Measurements from ENCODE around the gene CAMK1. TPM values are rescaled to one million over a fixed set of nuclear protein-coding genes. Genes with fewer than 3 reads are reported as not detected.

CAMK1 gene
- total RNA-seq, 2 experiments from 2014 or later: 33.5 to 35.7 TPM

DNA sequence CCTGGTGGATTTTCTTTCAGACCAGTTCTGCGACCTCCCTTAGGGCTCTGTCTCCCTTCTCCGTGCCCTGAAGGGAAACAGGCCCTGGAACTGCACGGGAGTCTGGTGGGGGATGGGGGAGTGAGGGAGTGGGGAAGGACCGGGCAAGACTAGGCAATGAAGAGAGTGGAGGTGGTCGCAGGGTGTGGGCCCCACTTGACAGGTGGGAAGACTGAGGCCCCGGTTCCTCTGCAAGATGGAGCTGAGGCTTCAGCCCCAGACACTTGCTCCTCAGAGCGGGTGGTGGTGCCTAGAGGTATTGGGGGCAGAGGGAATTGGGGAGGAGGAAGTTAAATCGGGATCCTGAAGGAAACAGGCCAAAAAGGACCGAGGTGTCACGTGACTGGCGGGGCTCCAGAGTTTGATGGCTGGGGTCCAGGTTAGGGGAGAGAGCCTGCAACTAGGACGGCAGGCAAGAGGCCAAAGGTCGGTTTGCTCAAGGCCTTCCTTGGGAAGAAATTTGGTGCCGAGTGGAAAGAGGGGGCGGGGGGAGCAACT, 597 bp upstream of the CAMK1 start:
- POLR2A ChIA-PET: interaction anchor here (0.6 to 4.7 kb wide), 2 partner anchors 22 to 100 kb away, joined by 3 to 23 read pairs; partner anchors contain the start of genes ARPC4 and TADA3
- ATAC-seq (peak; percentile 8), DNase-seq (no peak)
- no peaks in the 10 kb centered on the region for H3K9me3 Mint-ChIP-seq (ENCODE audit: insufficient read depth)
- H3K27ac Mint-ChIP-seq: peak overlapping the region; percentile 83
- no peaks in the 10 kb centered on the region for H3K27me3 Mint-ChIP-seq (ENCODE audit: low read depth)
- peaks cover 42% of the 10 kb centered on the region for H3K4me1 Mint-ChIP-seq (ENCODE audit: low read depth)
- peaks cover 14% of the 10 kb centered on the region for H3K36me3 Mint-ChIP-seq (ENCODE audit: low read depth)
- H3K4me3 Mint-ChIP-seq: peak overlapping the region; percentile 67
- CTCF ChIA-PET: interaction anchor here (1.0 kb wide), 1 partner anchor 23 kb away, joined by 4 read pairs; the partner anchor contains the start of gene ARPC4

DNA sequence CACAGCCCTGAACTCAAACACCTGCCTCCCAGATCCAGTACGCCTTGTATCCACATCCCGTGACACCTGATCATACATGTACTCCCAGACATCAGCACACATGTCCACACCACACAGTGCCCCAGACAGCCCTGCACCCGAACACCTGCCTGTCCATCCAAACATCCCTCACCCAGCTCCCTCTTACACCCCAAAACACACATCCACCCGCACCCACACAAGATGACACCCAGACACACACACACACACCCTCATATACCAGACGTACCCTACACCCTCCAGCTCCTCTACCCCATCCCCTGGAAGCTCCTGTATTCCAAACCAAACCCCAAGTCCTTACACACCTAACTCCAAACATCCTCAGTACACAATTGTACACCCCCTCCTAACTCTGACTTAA, 735 bp downstream of the CAMK1 start:
- Mint-ChIP-seq H3K4me3 (peak overlapping the region; percentile 79), H3K36me3 (ENCODE audit: low read depth) (peaks cover 18% of the 10 kb centered on the region), H3K4me1 (ENCODE audit: low read depth) (peaks cover 39% of the 10 kb centered on the region), H3K27ac (peak overlapping the region; percentile 68), H3K9me3 (ENCODE audit: insufficient read depth) (no peaks in the 10 kb centered on the region), H3K27me3 (ENCODE audit: low read depth) (no peaks in the 10 kb centered on the region)
- ATAC-seq (no peak), DNase-seq (no peak)
- CTCF ChIA-PET: interaction anchor here (0.9 to 1.5 kb wide), 3 partner anchors 13 to 42 kb away, joined by 3 to 4 read pairs (median 3); no protein-coding TSS in a partner anchor
- POLR2A ChIA-PET: interaction anchor here (4.7 kb wide), 1 partner anchor 23 kb away, joined by 23 read pairs; the partner anchor contains the start of genes ARPC4 and TADA3

DNA sequence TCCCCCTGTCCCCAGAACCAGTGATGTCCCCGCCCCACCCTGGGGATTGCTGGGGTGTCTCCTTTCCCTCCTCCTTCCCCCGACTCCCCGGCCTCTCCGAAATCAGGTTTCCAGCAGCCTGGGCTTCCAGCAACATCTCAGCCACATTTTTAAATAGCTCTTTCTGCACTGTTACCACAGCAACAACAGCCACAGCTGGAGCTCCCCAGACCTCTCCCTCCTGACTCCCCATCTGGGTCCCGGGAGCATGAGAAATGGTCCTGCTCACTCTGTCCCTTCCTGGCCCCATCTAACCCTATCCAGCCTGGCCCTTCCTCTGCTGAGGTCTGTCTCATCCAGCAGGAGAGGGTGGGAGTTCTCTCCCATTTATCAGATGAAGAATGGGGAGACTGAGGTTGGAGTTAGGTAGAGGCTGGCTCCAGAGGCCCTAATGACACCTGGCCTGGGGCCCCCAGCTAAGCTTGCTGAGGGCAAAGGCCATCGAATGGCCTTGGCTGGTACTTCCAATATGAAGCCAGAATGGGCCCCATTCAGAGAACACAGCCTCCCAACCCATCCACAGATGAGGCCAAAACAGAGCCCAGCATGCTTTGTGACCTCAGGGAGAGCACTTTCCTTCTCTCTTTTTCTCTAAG, 1.5 kb downstream of the CAMK1 start:
- ChIA-PET CTCF (interaction anchor here (1.0 to 1.5 kb wide), 2 partner anchors 14 to 41 kb away, joined by 3 to 4 read pairs; no protein-coding TSS in a partner anchor), POLR2A (interaction anchor here (4.7 kb wide), 1 partner anchor 24 kb away, joined by 23 read pairs; the partner anchor contains the start of genes ARPC4 and TADA3)
- no peak for ATAC-seq
- Mint-ChIP-seq H3K9me3 (ENCODE audit: insufficient read depth) (no peaks in the 10 kb centered on the region), H3K4me1 (ENCODE audit: low read depth) (peaks cover 38% of the 10 kb centered on the region), H3K27me3 (ENCODE audit: low read depth) (no peaks in the 10 kb centered on the region), H3K27ac (peak overlapping the region; percentile 19), H3K4me3 (peak overlapping the region; percentile 79), H3K36me3 (ENCODE audit: low read depth) (peaks cover 18% of the 10 kb centered on the region)
- DNase-seq: no peak

DNA sequence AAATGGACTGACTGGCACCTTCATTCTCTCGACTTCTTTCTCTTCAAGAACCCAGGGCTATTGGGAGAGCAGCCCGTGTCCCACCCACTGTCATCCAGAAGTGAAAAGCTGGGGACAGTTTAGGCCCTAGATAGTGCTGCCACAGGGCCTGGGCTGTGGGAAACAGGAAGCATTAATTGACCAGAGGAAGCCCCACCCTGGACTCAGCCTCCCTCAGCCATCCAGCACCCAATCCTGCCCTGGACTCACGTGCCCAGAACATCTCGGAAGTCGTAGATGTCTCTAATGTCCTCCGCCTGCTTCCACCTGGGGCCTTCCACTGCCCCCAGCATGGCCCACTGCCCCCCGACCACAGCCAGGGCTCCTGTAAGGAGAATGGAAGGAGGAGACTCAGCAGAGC, 2.3 kb downstream of the CAMK1 start:
- ChIA-PET POLR2A (no interaction called here), CTCF (interaction anchor here (1.5 kb wide), 1 partner anchor 15 kb away, joined by 3 read pairs; no protein-coding TSS in a partner anchor)
- no peak for ATAC-seq
- Mint-ChIP-seq H3K9me3 (ENCODE audit: insufficient read depth) (no peaks in the 10 kb centered on the region), H3K27ac (no peak overlapping the region), H3K36me3 (ENCODE audit: low read depth) (peaks cover 21% of the 10 kb centered on the region), H3K4me3 (no peak overlapping the region), H3K27me3 (ENCODE audit: low read depth) (no peaks in the 10 kb centered on the region), H3K4me1 (ENCODE audit: low read depth) (peaks cover 38% of the 10 kb centered on the region)
- DNase-seq: no peak

DNA sequence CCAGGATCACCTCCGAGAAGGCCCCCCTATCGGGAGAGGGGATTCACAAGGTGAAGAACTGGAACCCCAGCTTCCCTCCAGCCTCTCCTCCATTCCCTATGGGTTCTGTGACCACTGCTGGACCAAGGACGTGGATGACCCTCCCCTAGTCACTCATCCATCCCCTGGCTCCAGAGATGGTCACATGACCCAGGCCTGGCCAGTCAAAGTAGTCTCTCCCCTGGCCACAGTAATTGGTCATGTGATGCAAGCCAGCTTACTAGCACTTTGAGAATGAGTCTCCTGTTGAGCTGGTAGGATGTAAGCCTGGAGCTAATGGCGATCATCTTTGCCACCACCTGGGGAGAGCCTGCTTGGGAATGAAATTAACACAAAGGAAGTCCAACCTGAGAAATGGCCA, 3.9 kb downstream of the CAMK1 start:
- H3K4me3 Mint-ChIP-seq: no peak overlapping the region
- DNase-seq (no peak), ATAC-seq (no peak)
- H3K27ac Mint-ChIP-seq: no peak overlapping the region
- H3K27me3 Mint-ChIP-seq (ENCODE audit: low read depth): no peaks in the 10 kb centered on the region
- peaks cover 38% of the 10 kb centered on the region for H3K4me1 Mint-ChIP-seq (ENCODE audit: low read depth)
- CTCF ChIA-PET: no interaction called here
- peaks cover 28% of the 10 kb centered on the region for H3K36me3 Mint-ChIP-seq (ENCODE audit: low read depth)
- no peaks in the 10 kb centered on the region for H3K9me3 Mint-ChIP-seq (ENCODE audit: insufficient read depth)
- POLR2A ChIA-PET: interaction anchor here (0.6 kb wide), 1 partner anchor 19 kb away, joined by 3 read pairs; no protein-coding TSS in a partner anchor

DNA sequence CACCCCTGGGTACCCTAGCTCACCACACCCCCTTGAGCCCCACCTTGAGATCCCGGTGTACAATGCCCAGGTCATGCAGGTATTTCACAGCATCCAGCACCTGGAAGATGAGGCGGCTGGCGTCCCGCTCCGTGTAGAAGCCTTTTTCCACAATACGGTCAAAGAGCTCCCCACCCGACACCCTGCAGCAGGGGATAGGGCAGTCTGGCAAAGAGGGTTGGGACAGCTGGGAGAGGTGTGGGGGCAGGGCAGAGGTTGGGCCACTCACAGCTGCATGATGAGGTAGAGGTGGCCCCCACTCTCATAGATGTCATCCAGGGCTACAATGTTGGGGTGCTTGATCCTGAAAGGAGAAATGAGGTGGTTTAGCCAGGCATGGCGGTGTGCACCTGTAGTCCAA, 6.9 kb downstream of the CAMK1 start:
- DNase-seq: no peak
- ATAC-seq: no peak
- no peaks in the 10 kb centered on the region for H3K27me3 Mint-ChIP-seq (ENCODE audit: low read depth)
- CTCF ChIA-PET: interaction anchor here (0.8 to 1.5 kb wide), 3 partner anchors 11 to 21 kb away, joined by 3 read pairs; no protein-coding TSS in a partner anchor
- POLR2A ChIA-PET: no interaction called here
- H3K4me1 Mint-ChIP-seq (ENCODE audit: low read depth): peaks cover 15% of the 10 kb centered on the region
- H3K27ac Mint-ChIP-seq: no peak overlapping the region
- peaks cover 45% of the 10 kb centered on the region for H3K36me3 Mint-ChIP-seq (ENCODE audit: low read depth)
- no peaks in the 10 kb centered on the region for H3K9me3 Mint-ChIP-seq (ENCODE audit: insufficient read depth)
- no peak overlapping the region for H3K4me3 Mint-ChIP-seq

DNA sequence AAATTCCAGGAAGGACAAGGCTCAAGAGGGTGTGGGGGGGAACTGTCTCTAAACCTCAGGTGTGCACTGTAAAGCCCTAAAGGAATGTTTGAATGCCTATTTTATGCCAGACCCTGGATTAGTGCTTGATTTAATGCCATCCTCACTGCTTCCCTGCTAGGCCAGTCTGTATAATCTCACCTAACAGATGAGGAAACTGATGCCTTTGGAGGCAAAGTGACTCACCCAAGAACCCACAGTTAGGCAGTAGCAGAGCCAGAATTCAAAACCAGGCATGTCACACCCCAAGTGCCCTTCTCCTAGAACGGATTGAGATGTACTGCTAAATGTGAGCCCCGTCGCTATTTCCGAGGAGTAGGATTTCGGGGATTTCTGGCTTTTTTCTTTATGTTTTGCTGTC, 7.8 kb downstream of the CAMK1 start:
- Mint-ChIP-seq H3K4me3 (no peak overlapping the region), H3K27me3 (ENCODE audit: low read depth) (no peaks in the 10 kb centered on the region), H3K27ac (no peak overlapping the region), H3K4me1 (ENCODE audit: low read depth) (peaks cover 5% of the 10 kb centered on the region), H3K36me3 (ENCODE audit: low read depth) (peaks cover 49% of the 10 kb centered on the region), H3K9me3 (ENCODE audit: insufficient read depth) (no peaks in the 10 kb centered on the region)
- DNase-seq: no peak
- no peak for ATAC-seq
- ChIA-PET CTCF (no interaction called here), POLR2A (no interaction called here)

DNA sequence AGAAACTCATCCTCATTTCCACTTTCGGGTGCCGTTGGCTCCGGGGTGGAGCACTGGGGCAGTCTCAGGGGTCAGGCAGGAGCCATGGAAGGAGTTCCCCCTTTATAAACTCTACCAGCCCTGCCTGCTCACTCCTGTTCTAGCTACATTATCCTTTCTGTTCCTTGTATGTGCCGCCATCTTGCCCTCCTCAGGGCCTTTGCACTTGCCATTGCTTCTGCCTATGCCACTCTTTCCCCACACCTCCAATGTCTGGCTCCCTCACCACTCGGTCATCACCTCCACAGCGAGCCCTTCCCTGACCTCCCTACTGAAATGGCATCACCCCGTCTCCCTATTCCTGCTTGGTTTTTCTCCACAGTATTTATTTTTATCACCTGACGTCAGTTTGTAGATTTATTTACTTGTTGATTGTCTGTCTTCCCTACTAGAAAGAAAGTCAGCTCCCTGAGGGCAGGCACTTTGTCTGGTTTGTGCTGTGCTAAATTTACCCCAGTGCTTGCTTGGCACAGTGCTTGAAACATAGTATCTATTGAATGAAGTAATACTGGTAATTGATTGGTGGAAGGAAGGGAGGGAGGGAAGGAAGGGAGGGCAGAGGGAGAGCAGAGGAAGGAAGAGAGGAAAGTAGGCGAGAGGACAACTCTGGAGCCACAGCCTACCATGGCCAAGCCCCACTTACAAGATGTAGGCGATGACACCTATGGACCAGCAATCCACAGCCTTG, 8.8 kb downstream of the CAMK1 start:
- Mint-ChIP-seq H3K4me1 (ENCODE audit: low read depth) (peaks cover 3% of the 10 kb centered on the region), H3K4me3 (no peak overlapping the region), H3K27ac (no peak overlapping the region), H3K27me3 (ENCODE audit: low read depth) (no peaks in the 10 kb centered on the region), H3K36me3 (ENCODE audit: low read depth) (peaks cover 51% of the 10 kb centered on the region), H3K9me3 (ENCODE audit: insufficient read depth) (no peaks in the 10 kb centered on the region)
- no peak for ATAC-seq
- DNase-seq: no peak
- CTCF ChIA-PET: interaction anchor here (1.4 kb wide), 1 partner anchor 34 kb away, joined by 3 read pairs; no protein-coding TSS in a partner anchor
- POLR2A ChIA-PET: no interaction called here

DNA sequence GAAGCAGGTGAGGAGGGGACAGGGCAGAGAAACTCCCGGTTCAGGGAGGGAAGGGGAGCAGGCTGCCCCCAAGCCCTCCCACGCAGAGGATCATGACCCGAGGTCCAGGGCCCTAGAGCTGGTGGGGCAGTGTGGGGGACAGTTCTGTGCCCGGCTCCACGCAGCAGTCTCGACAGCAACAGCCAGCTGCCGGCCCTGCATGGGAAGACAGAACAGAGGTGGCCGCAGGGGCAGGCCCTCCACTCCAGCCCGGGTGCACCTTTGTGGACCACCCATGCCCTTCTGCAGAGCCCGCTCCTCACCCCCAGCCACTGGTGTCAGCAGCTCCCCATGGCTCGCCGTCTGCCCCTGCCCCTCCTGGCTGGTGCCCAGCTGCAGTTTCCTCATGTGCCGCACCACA, 12.3 kb downstream of the CAMK1 start:
- no peak overlapping the region for H3K27ac Mint-ChIP-seq
- CTCF ChIA-PET: no interaction called here
- ATAC-seq (no peak), DNase-seq (no peak)
- POLR2A ChIA-PET: no interaction called here
- no peaks in the 10 kb centered on the region for H3K27me3 Mint-ChIP-seq (ENCODE audit: low read depth)
- peaks cover 21% of the 10 kb centered on the region for H3K4me1 Mint-ChIP-seq (ENCODE audit: low read depth)
- no peak overlapping the region for H3K4me3 Mint-ChIP-seq
- peaks cover 62% of the 10 kb centered on the region for H3K36me3 Mint-ChIP-seq (ENCODE audit: low read depth)
- no peaks in the 10 kb centered on the region for H3K9me3 Mint-ChIP-seq (ENCODE audit: insufficient read depth)

DNA sequence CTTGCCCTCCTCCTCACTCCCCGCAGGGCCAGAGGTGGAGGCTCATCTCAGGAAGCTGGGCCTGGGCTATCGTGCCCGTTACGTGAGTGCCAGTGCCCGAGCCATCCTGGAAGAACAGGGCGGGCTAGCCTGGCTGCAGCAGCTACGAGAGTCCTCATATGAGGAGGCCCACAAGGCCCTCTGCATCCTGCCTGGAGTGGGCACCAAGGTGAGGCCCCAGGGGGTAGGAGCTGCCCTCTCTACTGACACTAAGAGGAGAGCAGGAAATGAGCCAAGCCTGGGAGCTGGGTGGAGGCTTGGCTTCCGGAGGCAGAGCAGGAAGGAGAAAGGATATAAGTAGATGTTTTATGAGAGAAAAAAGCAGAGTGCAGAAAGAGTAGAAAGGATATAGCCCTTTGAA, 15.1 kb downstream of the CAMK1 start:
- no peaks in the 10 kb centered on the region for H3K9me3 Mint-ChIP-seq (ENCODE audit: insufficient read depth)
- H3K4me1 Mint-ChIP-seq (ENCODE audit: low read depth): peaks cover 42% of the 10 kb centered on the region
- H3K27me3 Mint-ChIP-seq (ENCODE audit: low read depth): no peaks in the 10 kb centered on the region
- ATAC-seq (no peak), DNase-seq (no peak)
- CTCF ChIA-PET: interaction anchor here (0.9 to 1.7 kb wide), 2 partner anchors 22 to 53 kb away, joined by 3 to 5 read pairs; no protein-coding TSS in a partner anchor
- POLR2A ChIA-PET: interaction anchor here (1.5 kb wide), 1 partner anchor 37 kb away, joined by 3 read pairs; no protein-coding TSS in a partner anchor
- peak overlapping the region; percentile 22 for H3K4me3 Mint-ChIP-seq
- H3K36me3 Mint-ChIP-seq (ENCODE audit: low read depth): peaks cover 69% of the 10 kb centered on the region
- peak overlapping the region; percentile 69 for H3K27ac Mint-ChIP-seq

DNA sequence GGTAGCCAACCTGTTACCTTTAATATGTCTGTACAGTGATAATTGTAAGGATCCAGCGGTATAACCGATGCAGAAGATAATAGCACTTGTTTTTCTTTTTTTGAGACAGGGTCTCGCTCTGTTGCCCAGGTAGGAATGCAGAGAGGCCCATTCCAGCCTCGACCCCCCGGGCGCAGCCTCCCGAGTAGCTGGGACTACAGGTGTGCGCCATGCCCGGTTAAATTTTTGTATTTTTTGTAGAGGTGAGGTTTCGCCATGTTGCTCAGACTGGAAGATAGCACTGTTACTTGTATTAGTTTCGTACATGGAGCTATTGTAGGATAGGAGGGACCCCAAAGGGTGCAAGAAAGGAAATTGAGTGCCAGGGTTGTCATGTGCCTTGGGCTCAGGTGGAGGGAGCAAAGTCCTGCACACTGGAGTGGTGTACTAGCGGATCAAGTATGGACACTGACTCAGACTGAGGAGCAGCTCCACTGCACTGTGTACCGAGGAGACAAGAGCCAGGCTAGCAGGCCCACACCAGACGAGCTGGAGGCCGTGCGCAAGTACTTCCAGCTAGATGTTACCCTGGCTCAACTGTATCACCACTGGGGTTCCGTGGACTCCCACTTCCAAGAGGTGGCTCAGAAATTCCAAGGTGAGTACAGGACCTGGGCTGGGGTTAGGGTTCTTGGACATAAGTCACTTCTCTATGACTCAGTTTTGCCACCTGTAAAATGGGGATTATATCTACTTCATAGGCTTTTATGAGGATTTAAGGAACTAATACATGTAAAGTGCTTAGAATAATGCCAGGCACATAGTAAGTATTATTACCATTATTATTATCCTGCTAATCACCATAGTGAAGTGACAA, 19.0 kb downstream of the CAMK1 start:
- peaks cover 83% of the 10 kb centered on the region for H3K36me3 Mint-ChIP-seq (ENCODE audit: low read depth)

More for the DNA sequence above, 19.0 kb downstream of the CAMK1 start:
- ATAC-seq (no peak), DNase-seq (no peak)
- peak overlapping the region; percentile 95 for H3K27ac Mint-ChIP-seq
- ChIA-PET POLR2A (interaction anchor here (1.0 to 4.4 kb wide), 5 partner anchors 9 to 58 kb away, joined by 4 to 29 read pairs (median 4); partner anchors contain the start of genes ARPC4, BRPF1 and TADA3), CTCF (interaction anchor here (1.0 to 2.3 kb wide), 2 partner anchors 24 to 181 kb away, joined by 4 to 8 read pairs; no protein-coding TSS in a partner anchor)
- no peaks in the 10 kb centered on the region for H3K27me3 Mint-ChIP-seq (ENCODE audit: low read depth)
- peak overlapping the region; percentile 98 for H3K4me3 Mint-ChIP-seq
- peaks cover 72% of the 10 kb centered on the region for H3K4me1 Mint-ChIP-seq (ENCODE audit: low read depth)
- no peaks in the 10 kb centered on the region for H3K9me3 Mint-ChIP-seq (ENCODE audit: insufficient read depth)

Measured in activated CD8-positive, alpha-beta T cell treated with anti-CD3 and anti-CD28 coated beads, Interleukin-2, amount 10 ng/mL, durations not matched to agents 7 days and 5 days (primary cell).